K562 (cell line): Measurements from ENCODE around the gene PSMA6. TPM values are rescaled to one million over a fixed set of nuclear protein-coding genes. Genes with fewer than 3 reads are reported as not detected.

Source experiments
- BRF2 ChIP-seq: IDR thresholded peaks from 3 replicates; pipeline ENCODE4 v1.6.1; 2011; ENCODE audit warnings: borderline replicate concordance, mild to moderate bottlenecking; ENCODE audit not compliant: insufficient read length, insufficient read depth
- CEBPZ ChIP-seq: fragments of 150-350 bp; IDR thresholded peaks from 2 replicates; pipeline ENCODE4 v1.6.1; 2014; ENCODE audit warnings: low read depth, mild to moderate bottlenecking, low read length, borderline replicate concordance
- CHAMP1 ChIP-seq: fragments of 450-650 bp; IDR thresholded peaks from 2 replicates; pipeline ENCODE4 v1.6.1; 2016; ENCODE audit warnings: mild to moderate bottlenecking
- E2F6 ChIP-seq, 2 experiments: IDR thresholded peaks; 2 replicates each; pipeline ENCODE4 v1.6.1; 2011; ENCODE audit warnings: borderline replicate concordance in 1 of 2, control low read depth in 1 of 2, low read depth in 1 of 2, low read length in 1 of 2, mild to moderate bottlenecking in 1 of 2, mixed read lengths in 1 of 2, moderate library complexity in 1 of 2; ENCODE audit not compliant: insufficient read depth in 1 of 2, insufficient read length in 1 of 2, poor library complexity in 1 of 2, severe bottlenecking in 1 of 2; ENCODE audit errors: extremely low read depth in 1 of 2
- ESRRA ChIP-seq: fragments of 450-650 bp; IDR thresholded peaks from 2 replicates; pipeline ENCODE4 v1.6.1; 2014; ENCODE audit warnings: low read depth, mild to moderate bottlenecking, moderate library complexity, borderline replicate concordance
- GABPB2 ChIP-seq: fragments of 250-450 bp; sonication (Bioruptor Pico); conservative IDR thresholded peaks from 2 replicates; pipeline ENCODE4 v1.5.1; 2021; ENCODE audit warnings: mild to moderate bottlenecking
- HNRNPLL ChIP-seq: fragments of 200-400 bp; formaldehyde crosslinking; IDR thresholded peaks from 2 replicates; pipeline ENCODE4 v1.6.1; 2017; ENCODE audit warnings: low read length, low read depth, mild to moderate bottlenecking; ENCODE audit not compliant: poor library complexity, severe bottlenecking
- KDM2B ChIP-seq: fragments of 250-450 bp; sonication (Bioruptor Pico); IDR thresholded peaks from 2 replicates; pipeline ENCODE4 v1.8.0; 2021; ENCODE audit warnings: mild to moderate bottlenecking, moderate library complexity
- ZBTB11 ChIP-seq, 3 experiments: fragments of 200-800 bp in 1 of 3; fragments of 250-450 bp in 1 of 3; fragments of 450-650 bp in 1 of 3; sonication (Bioruptor Pico) in 1 of 3; sonication (Bioruptor generic) in 1 of 3; formaldehyde crosslinking in 1 of 3; IDR thresholded peaks; 2 replicates each; pipeline versions ENCODE4 v1.6.1 to v1.8.0; 2016 to 2022; ENCODE audit warnings: mild to moderate bottlenecking in 2 of 3, missing genetic modification characterization in 2 of 3, missing compliant biosample characterization in 1 of 3, moderate library complexity in 1 of 3
- ZNF589 ChIP-seq: fragments of 200-800 bp; sonication (Bioruptor generic); IDR thresholded peaks from 2 replicates; pipeline ENCODE4 v1.6.1; 2016; ENCODE audit warnings: low read depth, missing genetic modification characterization, missing compliant biosample characterization
- ZNF76 ChIP-seq: fragments of 250-450 bp; sonication (Bioruptor Pico); IDR thresholded peaks from 2 replicates; pipeline ENCODE4 v1.4.0; 2020; ENCODE audit warnings: mild to moderate bottlenecking, moderate library complexity, borderline replicate concordance
- polyA plus RNA-seq, 8 experiments: library from polyadenylated mRNA; depleted of rRNA in 4 of 8; stranded (reverse) in 5 of 8; unstranded in 3 of 8; fragments of >200 nt; fragmentation: Nextera tagmentation in 2 of 8; fragmentation: Illumina TruSeq in 1 of 8; extraction: Ambion mirVana in 2 of 8; extraction: Trizol in 1 of 8; gene quantifications; 2 replicates each; pipeline versions ENCODE4 v1.2.1 to v1.2.3, GENCODE V29; 2011 to 2014; ENCODE audit warnings: inconsistent platforms in 1 of 8, missing spikeins in 1 of 8
- total RNA-seq, 7 experiments: library from RNA; depleted of rRNA in 6 of 7; stranded (reverse); fragments of >200 nt in 6 of 7; fragmentation: Illumina TruSeq in 2 of 7; extraction: Trizol in 2 of 7; gene quantifications; 2 replicates each; pipeline versions ENCODE4 v1.2.1 to v1.2.3, GENCODE V29; 2011 to 2021; ENCODE audit warnings: low replicate concordance in 1 of 7

The PSMA6 gene
- total and polyA plus RNA-seq, 9 of the 15 experiments (the other 6 are each of a cell fraction or from before 2014, with no cell fraction given) = 210 to 952 (median 288) TPM

GRCh38 chr14:35365130-35366055 lies 73.2 kb downstream of the PSMA6 start (continued):
- TF ChIP-seq CEBPZ (no peak), GABPB2 (CRISPR knock-in tag) (no peak), ZNF76 (CRISPR knock-in tag) (no peak), ZNF589 (CRISPR knock-in tag) (peak; percentile 97; the same call in 1 of the 2 replicates), E2F6 (IDR thresholded peaks at IDR 0.05; ENCODE audit: borderline replicate concordance in 1 of 2, extremely low read depth in 1 of 2, insufficient read depth in 1 of 2, insufficient read length in 1 of 2, low read depth in 1 of 2, low read length in 1 of 2, poor library complexity in 1 of 2, severe bottlenecking in 1 of 2) (peak; percentile 71 to 81), KDM2B (CRISPR knock-in tag) (no peak), HNRNPLL (no peak), ZBTB11 (CRISPR knock-in tag; IDR thresholded peaks at IDR 0.05) (peak in 1 of 3 experiments; percentile 62; a peak in 1 of 6 replicates), BRF2 (no peak), ESRRA (no peak), CHAMP1 (no peak)
